Activated CD4-positive, alpha-beta T cell treated with anti-CD3 and anti-CD28 coated beads, Interleukin-10, Interleukin-2, amounts not matched to agents 100 ng/mL and 50 ng/mL, durations not matched to agents 16 hours and 8 hours (primary cell): ENCODE results near the gene SLC26A1.

Experiments
- DNase-seq: peaks from one replicate; pipeline ENCODE4 v3.0.0-alpha.2; 2020

SLC26A1 gene

GRCh38 chr4:963276-964225 lies 29.7 kb downstream of the SLC26A1 start:
- DNase-seq = no peak

- DNase-seq = no peak
These were observed 30.7 kb downstream of the SLC26A1 start for GRCh38 chr4:962231-963208.

- no peak for DNase-seq
These were observed 31.6 kb downstream of the SLC26A1 start for GRCh38 chr4:961351-962230.

- DNase-seq = no peak
These were observed 32.4 kb downstream of the SLC26A1 start for GRCh38 chr4:960636-961350.

- DNase-seq = no peak
These were observed 33.0 kb downstream of the SLC26A1 start for GRCh38 chr4:960140-960635.

GRCh38 chr4:959338-960139 lies 33.7 kb downstream of the SLC26A1 start:
- no peak for DNase-seq

GRCh38 chr4:958696-959337 lies 34.4 kb downstream of the SLC26A1 start:
- DNase-seq = no peak

- no peak for DNase-seq
These were observed 34.9 kb downstream of the SLC26A1 start for GRCh38 chr4:958314-958665.

GRCh38 chr4:957581-958313 lies 35.5 kb downstream of the SLC26A1 start:
- DNase-seq = no peak

- DNase-seq = no peak
These were observed 36.0 kb downstream of the SLC26A1 start for GRCh38 chr4:957231-957580.

- no peak for DNase-seq
These were observed 36.5 kb downstream of the SLC26A1 start for GRCh38 chr4:956531-957230.

- DNase-seq = no peak
These were observed 37.2 kb downstream of the SLC26A1 start for GRCh38 chr4:955931-956381.

- DNase-seq = no peak
These were observed 37.9 kb downstream of the SLC26A1 start for GRCh38 chr4:955161-955921.

- no peak for DNase-seq
These were observed 38.8 kb downstream of the SLC26A1 start for GRCh38 chr4:954211-955020.

- no peak for DNase-seq
These were observed 39.7 kb downstream of the SLC26A1 start for GRCh38 chr4:953574-953915.

GRCh38 chr4:952881-953573 lies 40.2 kb downstream of the SLC26A1 start:
- no peak for DNase-seq
